WTC11 (cell line): ENCODE measurements around the gene PHTF2.

Experiments
- ATF2 ChIP-seq: sonication (generic); formaldehyde crosslinking; IDR thresholded peaks from 2 replicates; pipeline ENCODE4 v1.8.1; 2022; ENCODE audit warnings: low read depth, missing genetic modification reagents, borderline replicate concordance
- CTCF ChIP-seq: fragments of 200-600 bp; IDR thresholded peaks from 2 replicates; pipeline ENCODE4 v1.8.0; 2022; ENCODE audit warnings: antibody characterized with exemption
- JUN ChIP-seq: sonication (generic); formaldehyde crosslinking; IDR thresholded peaks from 2 replicates; pipeline ENCODE4 v1.8.0; 2023; ENCODE audit warnings: mild to moderate bottlenecking, missing genetic modification reagents
- MAX ChIP-seq: sonication (generic); formaldehyde crosslinking; IDR thresholded peaks from 2 replicates; pipeline ENCODE4 v1.8.0; 2022; ENCODE audit warnings: mild to moderate bottlenecking, missing genetic modification reagents
- NFE2L1 ChIP-seq: sonication (generic); formaldehyde crosslinking; IDR thresholded peaks from 2 replicates; pipeline ENCODE4 v1.8.1; 2023; ENCODE audit warnings: missing genetic modification reagents
- RELA ChIP-seq: sonication (generic); formaldehyde crosslinking; IDR thresholded peaks from 2 replicates; pipeline ENCODE4 v1.8.1; 2022; ENCODE audit warnings: missing genetic modification reagents, mild to moderate bottlenecking, borderline replicate concordance
- SP1 ChIP-seq: sonication (generic); formaldehyde crosslinking; conservative IDR thresholded peaks from 2 replicates; pipeline ENCODE4 v1.8.1; 2022; ENCODE audit warnings: missing genetic modification reagents
- TEAD1 ChIP-seq: sonication (generic); formaldehyde crosslinking; IDR thresholded peaks from 2 replicates; pipeline ENCODE4 v1.8.0; 2022; ENCODE audit warnings: mild to moderate bottlenecking, missing genetic modification reagents
- ZNF232 ChIP-seq: sonication (generic); formaldehyde crosslinking; IDR thresholded peaks from 2 replicates; pipeline ENCODE4 v1.8.0; 2022; ENCODE audit warnings: mild to moderate bottlenecking, missing genetic modification reagents
- ZNF263 ChIP-seq: sonication (generic); formaldehyde crosslinking; IDR thresholded peaks from 2 replicates; pipeline ENCODE4 v1.8.1; 2022; ENCODE audit warnings: low read depth, mild to moderate bottlenecking, moderate library complexity, missing genetic modification reagents

- TF ChIP-seq SP1 (no peak), RELA (no peak), CTCF (no peak), JUN (CRISPR knock-in tag) (no peak), ATF2 (no peak), ZNF232 (CRISPR knock-in tag) (no peak), MAX (no peak), ZNF263 (CRISPR knock-in tag) (no peak), TEAD1 (CRISPR knock-in tag) (no peak), NFE2L1 (CRISPR knock-in tag) (no peak)
Measured at GRCh38 chr7:77760809-77761453, 37.6 kb upstream of the PHTF2 start.
